Lung (tissue), 12 donors: Measurements from ENCODE around the gene SLC25A42. TPM values are rescaled to one million over a fixed set of nuclear protein-coding genes. Genes with fewer than 3 reads are reported as not detected.

Experiments
- ATAC-seq: fragments of 200-7000 bp; cut with Tn5 transposase; one replicate; pipeline ENCODE4 v1.9.1; 2020; ENCODE audit warnings: moderate number of reproducible peaks; ENCODE audit not compliant: insufficient read depth, low FRiP score
- DNase-seq, 3 donors: peaks; one replicate each; pipeline ENCODE4 v3.0.0-alpha.2; 2013 to 2017
- H3K27ac ChIP-seq, 2 donors: one replicate each; pipeline ENCODE4 v1.5.1; 2013; ENCODE audit warnings: mild to moderate bottlenecking in 2 of 2, moderate library complexity in 2 of 2, control low read depth in 1 of 2, inconsistent platforms in 1 of 2, low read depth in 1 of 2, low read length in 1 of 2
- H3K27me3 ChIP-seq, 3 donors: one replicate each; pipeline ENCODE4 v1.5.1; 2013; ENCODE audit warnings: low read length in 2 of 3; ENCODE audit not compliant: control insufficient read depth in 3 of 3, insufficient read depth in 3 of 3
- H3K36me3 ChIP-seq, 4 donors: one replicate each; pipeline ENCODE4 v1.5.1; 2013; ENCODE audit warnings: low read length in 4 of 4, mild to moderate bottlenecking in 1 of 4, moderate library complexity in 1 of 4; ENCODE audit not compliant: control insufficient read depth in 4 of 4, insufficient read depth in 4 of 4
- H3K4me1 ChIP-seq, 5 donors: one replicate each; pipeline ENCODE4 v1.5.1; 2013; ENCODE audit warnings: low read length in 5 of 5, mild to moderate bottlenecking in 2 of 5, moderate library complexity in 1 of 5; ENCODE audit not compliant: control insufficient read depth in 5 of 5, insufficient read depth in 5 of 5
- H3K4me3 ChIP-seq: one replicate; pipeline ENCODE4 v1.5.1; 2013; ENCODE audit warnings: mild to moderate bottlenecking, control low read depth, moderate library complexity
- H3K9ac ChIP-seq, 2 donors: one replicate each; pipeline ENCODE4 v1.5.1; 2013; ENCODE audit warnings: low read length in 2 of 2, control low read depth in 1 of 2; ENCODE audit not compliant: insufficient read depth in 1 of 2
- H3K9me3 ChIP-seq, 4 donors: one replicate each; pipeline ENCODE4 v1.5.1; 2013; ENCODE audit warnings: low read length in 3 of 4, mild to moderate bottlenecking in 1 of 4, moderate library complexity in 1 of 4; ENCODE audit not compliant: control insufficient read depth in 4 of 4, insufficient read depth in 3 of 4
- WGBS, 2 donors: extraction: QIAGEN DNeasy Blood & Tissue Kit; methylation state at CpG; one replicate each; pipeline ENCODE4 v1.1.7; 2013; 5-methylcytosine and 5-hydroxymethylcytosine counted together
- polyA plus RNA-seq, 2 donors: library from polyadenylated mRNA; stranded (reverse); fragments of 200-250 nt; gene quantifications; one replicate each; pipeline ENCODE4 v1.2.1, GENCODE V29; 2013
- total RNA-seq, 2 donors: library from RNA; depleted of rRNA in 1 of 2; stranded (reverse); fragments of >200 nt in 1 of 2; gene quantifications; one replicate each; pipeline ENCODE4 v1.2.1, GENCODE V29; 2014 to 2021
- TF ChIP-seq, protein P1 (sequence below): IDR thresholded peaks from 2 replicates; pipeline ENCODE4 v1.5.1; 2012; ENCODE audit warnings: mild to moderate bottlenecking; ENCODE audit errors: control extremely low read depth, extremely low read depth
- donor health status: control.
- donor health status: control.
- donor health status: Bipolar disorder and iron deficiency.
- donor health status: healthy.
- donor health status: DM: yes; HTN: yes; CAD: no.

The SLC25A42 gene
- total and polyA plus RNA-seq, 4 donors = 5.8 to 10.1 (median 7.0) TPM

DNA sequence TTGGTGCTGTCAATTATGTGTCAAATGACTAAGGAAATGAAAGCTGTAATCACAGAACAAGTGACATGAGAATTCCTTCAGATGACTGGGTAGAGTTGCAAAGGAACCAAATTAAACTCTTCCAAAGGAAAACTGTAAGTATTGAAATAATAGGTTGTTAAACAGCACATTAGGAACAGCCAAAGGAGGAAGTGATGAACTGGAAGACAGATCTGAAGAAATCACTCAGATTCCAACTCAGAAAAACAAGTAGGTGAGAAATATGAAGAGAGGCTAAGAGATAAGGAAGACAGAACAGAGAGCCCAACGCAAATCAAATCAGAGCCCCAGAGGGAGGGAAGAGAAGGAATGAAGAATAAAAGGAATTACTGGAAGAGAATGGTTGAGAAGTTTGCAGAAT, 59.1 kb downstream of the SLC25A42 start:
- Histone ChIP-seq H3K9me3 (peaks cover 0 to 6% (median under 1%) of the 10 kb centered on the region in 4 donors), H3K4me1 (peaks cover 0 to 2% (median 0%) of the 10 kb centered on the region in 5 donors), H3K27me3 (no peaks in the 10 kb centered on the region), H3K27ac (no peak overlapping the region), H3K4me3 (no peak overlapping the region), H3K36me3 (peaks cover 4 to 23% (median 13%) of the 10 kb centered on the region in 4 donors), H3K9ac (no peak overlapping the region)
- 90 to 95% methylated on average over 1 of the region's 1 CpG for WGBS, 2 donors
- no peak for DNase-seq
- no peak for ATAC-seq
- TF ChIP-seq, protein P1, sequence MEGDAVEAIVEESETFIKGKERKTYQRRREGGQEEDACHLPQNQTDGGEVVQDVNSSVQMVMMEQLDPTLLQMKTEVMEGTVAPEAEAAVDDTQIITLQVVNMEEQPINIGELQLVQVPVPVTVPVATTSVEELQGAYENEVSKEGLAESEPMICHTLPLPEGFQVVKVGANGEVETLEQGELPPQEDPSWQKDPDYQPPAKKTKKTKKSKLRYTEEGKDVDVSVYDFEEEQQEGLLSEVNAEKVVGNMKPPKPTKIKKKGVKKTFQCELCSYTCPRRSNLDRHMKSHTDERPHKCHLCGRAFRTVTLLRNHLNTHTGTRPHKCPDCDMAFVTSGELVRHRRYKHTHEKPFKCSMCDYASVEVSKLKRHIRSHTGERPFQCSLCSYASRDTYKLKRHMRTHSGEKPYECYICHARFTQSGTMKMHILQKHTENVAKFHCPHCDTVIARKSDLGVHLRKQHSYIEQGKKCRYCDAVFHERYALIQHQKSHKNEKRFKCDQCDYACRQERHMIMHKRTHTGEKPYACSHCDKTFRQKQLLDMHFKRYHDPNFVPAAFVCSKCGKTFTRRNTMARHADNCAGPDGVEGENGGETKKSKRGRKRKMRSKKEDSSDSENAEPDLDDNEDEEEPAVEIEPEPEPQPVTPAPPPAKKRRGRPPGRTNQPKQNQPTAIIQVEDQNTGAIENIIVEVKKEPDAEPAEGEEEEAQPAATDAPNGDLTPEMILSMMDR = no peak

DNA sequence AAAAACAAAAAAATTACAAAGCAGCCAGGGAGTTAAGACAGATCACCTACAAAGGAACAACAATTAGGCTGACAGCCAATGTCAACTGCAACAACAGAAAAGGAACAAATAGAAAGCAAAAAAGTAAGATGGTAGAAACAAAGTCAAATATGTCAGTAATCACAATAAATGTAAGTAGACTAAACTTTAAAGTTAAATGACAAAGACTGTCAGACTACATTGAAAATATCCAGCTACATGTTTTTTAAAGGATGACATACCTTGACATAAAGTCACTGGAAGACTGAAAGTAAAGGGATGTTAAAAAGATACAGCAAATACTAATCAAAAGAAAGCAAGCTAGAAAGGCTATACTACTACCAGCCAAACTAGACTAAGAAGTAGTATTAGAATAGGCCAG, 59.6 kb downstream of the SLC25A42 start:
- no peak for ATAC-seq
- Histone ChIP-seq H3K27ac (no peak overlapping the region), H3K27me3 (no peaks in the 10 kb centered on the region), H3K36me3 (peaks cover 4 to 23% (median 13%) of the 10 kb centered on the region in 4 donors), H3K9me3 (peaks cover 0 to 6% (median under 1%) of the 10 kb centered on the region in 4 donors), H3K4me1 (peaks cover 0 to 2% (median 0%) of the 10 kb centered on the region in 5 donors), H3K9ac (no peak overlapping the region), H3K4me3 (no peak overlapping the region)
- TF ChIP-seq, protein P1 = no peak
- DNase-seq = no peak

DNA sequence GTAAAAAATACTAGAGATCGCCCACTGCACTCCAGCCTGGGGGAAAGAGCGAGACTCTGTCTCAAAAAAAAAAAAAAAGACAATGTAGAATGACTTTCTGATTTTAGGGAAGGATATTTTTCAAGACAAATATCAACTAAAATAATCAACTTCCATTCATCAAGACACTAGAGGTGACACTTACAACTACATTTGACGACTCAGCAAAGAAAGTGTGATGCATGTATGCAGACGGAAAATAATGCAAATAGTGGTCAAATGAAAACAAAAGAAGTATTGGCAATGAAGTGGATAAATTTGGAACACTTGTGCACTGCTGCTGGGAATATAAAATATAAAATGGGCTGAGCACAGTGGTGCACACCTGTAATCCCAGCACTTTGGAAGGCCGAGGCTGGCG, 62.3 kb downstream of the SLC25A42 start:
- no peak overlapping the region for H3K27ac ChIP-seq
- H3K9ac ChIP-seq = no peak overlapping the region
- TF ChIP-seq, protein P1 = no peak
- H3K27me3 ChIP-seq = no peaks in the 10 kb centered on the region
- no peak for ATAC-seq
- WGBS, 2 donors = 95 to 99% methylated on average over 6 of the region's 6 CpGs
- no peaks in the 10 kb centered on the region for H3K4me1 ChIP-seq
- H3K36me3 ChIP-seq = peaks cover 0 to 16% (median 6%) of the 10 kb centered on the region in 4 donors
- H3K9me3 ChIP-seq = peaks cover 0 to 6% (median under 1%) of the 10 kb centered on the region in 4 donors
- H3K4me3 ChIP-seq = no peak overlapping the region
- no peak for DNase-seq

DNA sequence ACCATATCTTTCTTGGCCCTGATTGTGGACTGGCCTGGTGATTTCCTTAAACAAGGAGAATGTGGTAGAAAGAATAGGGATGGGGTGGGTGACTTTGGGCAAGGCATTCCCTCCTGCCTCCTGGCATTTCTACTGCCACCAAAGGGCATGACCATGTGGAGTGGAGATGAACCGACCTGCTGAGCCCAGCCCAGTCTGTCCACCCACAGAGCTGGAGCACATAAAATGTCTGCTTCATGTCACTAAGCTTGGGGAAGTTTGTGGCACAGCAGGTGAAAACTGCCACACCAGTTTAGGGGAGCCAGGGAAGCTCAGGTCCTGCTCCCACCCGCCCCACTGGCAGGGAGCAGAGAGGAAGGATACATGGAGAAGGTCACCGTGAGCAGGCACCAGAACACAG, 68.2 kb downstream of the SLC25A42 start:
- H3K9me3 ChIP-seq = peaks cover 0 to 12% (median 4%) of the 10 kb centered on the region in 4 donors
- H3K27me3 ChIP-seq = no peaks in the 10 kb centered on the region
- ATAC-seq = no peak
- peaks cover 0 to 3% (median 0%) of the 10 kb centered on the region in 5 donors for H3K4me1 ChIP-seq
- H3K36me3 ChIP-seq = peaks cover 0 to 4% (median under 1%) of the 10 kb centered on the region in 4 donors
- TF ChIP-seq, protein P1 = no peak
- WGBS, 2 donors = 78 to 100% methylated on average over 3 of the region's 3 CpGs
- H3K4me3 ChIP-seq = no peak overlapping the region
- H3K27ac ChIP-seq = no peak overlapping the region
- no peak for DNase-seq
- H3K9ac ChIP-seq = no peak overlapping the region
